Body of pancreas (tissue), 4 donors: ENCODE results near the gene FBXL7. TPM values are rescaled to one million over a fixed set of nuclear protein-coding genes. Genes with fewer than 3 reads are reported as not detected.

Experiments
- ATAC-seq: fragments of 150-250 bp; one replicate; pipeline ENCODE4 v1.9.1; 2016
- DNase-seq, 4 donors: peaks; one replicate each; pipeline ENCODE4 v3.0.0-alpha.2; 2019
- H3K27ac ChIP-seq, 4 donors: fragments of 200-600 bp; sonication (generic); 1 replicate in 3 of 4; 2 replicates in 1 of 4; pipeline versions ENCODE4 v1.5.1 to v1.6.1; 2016 to 2019; ENCODE audit warnings: mild to moderate bottlenecking in 1 of 4, mixed read lengths in 1 of 4, moderate library complexity in 1 of 4
- H3K27me3 ChIP-seq, 2 donors: fragments of 200-600 bp; sonication (generic); one replicate each; pipeline ENCODE4 v1.6.0; 2016; ENCODE audit warnings: mild to moderate bottlenecking in 1 of 2
- H3K36me3 ChIP-seq, 2 donors: fragments of 200-600 bp; sonication (generic); replicated peaks in 1 of 2; 2 replicates each; pipeline ENCODE4 v1.5.1; 2016; ENCODE audit warnings: low read depth in 2 of 2; ENCODE audit not compliant: insufficient read depth in 1 of 2
- H3K4me1 ChIP-seq: fragments of 200-600 bp; sonication (generic); one replicate; pipeline ENCODE4 v1.6.0; 2016
- H3K4me3 ChIP-seq, 2 donors: fragments of 200-600 bp; sonication (generic); 1 replicate in 1 of 2; 2 replicates in 1 of 2; pipeline ENCODE4 v1.5.1; 2016 to 2019
- H3K9me3 ChIP-seq, 3 donors: fragments of 200-600 bp; sonication (generic); 1 replicate in 2 of 3; 2 replicates in 1 of 3; pipeline ENCODE4 v1.5.1; 2016
- POLR2A ChIP-seq, 3 donors: fragments of 450-650 bp; IDR thresholded peaks; one replicate each; pipeline ENCODE4 v1.6.1; 2016; ENCODE audit warnings: antibody characterized with exemption in 3 of 3, mild to moderate bottlenecking in 2 of 3
- WGBS, 2 donors: methylation state at CpG; one replicate each; pipeline ENCODE4 v1.1.5; 2017; 5-methylcytosine and 5-hydroxymethylcytosine counted together
- intact Hi-C: fragments of 100-400 bp; cut with DNase I; formaldehyde crosslinking; loops from one replicate; pipeline ENCODE4 v1.15.1; 2023
- total RNA-seq, 2 donors: library from RNA; depleted of rRNA; stranded (reverse); fragments of >200 nt; gene quantifications; one replicate each; pipeline ENCODE4 v1.1.0, GENCODE V29; 2016
- TF ChIP-seq, protein P1 (sequence below), 7 experiments: fragments of 450-650 bp in 4 of 7; fragments of 200-600 bp in 3 of 7; sonication (generic) in 3 of 7; IDR thresholded peaks; one replicate each; pipeline ENCODE4 v1.5.1; 2016 to 2019; ENCODE audit warnings: antibody characterized with exemption in 7 of 7

FBXL7 gene
- total RNA-seq, 2 donors from 2014 or later: 3.1 to 4.0 TPM

DNA sequence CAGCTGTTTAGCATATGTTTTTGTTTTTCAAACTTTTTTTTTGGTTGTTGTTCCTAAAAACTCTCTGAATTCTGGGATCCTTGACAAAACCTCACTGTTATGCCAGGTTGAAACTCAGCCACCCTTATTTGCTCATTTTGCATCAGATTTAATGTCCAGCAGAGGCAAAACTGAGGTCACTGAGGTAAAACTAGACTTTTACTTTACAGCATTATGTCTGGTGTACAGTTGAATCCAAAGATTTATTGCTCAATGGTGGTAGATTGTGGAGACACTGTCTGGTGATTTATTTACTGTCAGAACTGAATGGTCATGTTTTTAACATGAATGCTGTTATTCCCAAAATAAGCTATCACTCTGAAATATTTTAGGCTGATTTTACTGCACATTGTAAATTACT, 87.9 kb downstream of the FBXL7 start:
- no peak for TF ChIP-seq POLR2A (IDR thresholded peaks at IDR 0.05)
- TF ChIP-seq, protein P1, sequence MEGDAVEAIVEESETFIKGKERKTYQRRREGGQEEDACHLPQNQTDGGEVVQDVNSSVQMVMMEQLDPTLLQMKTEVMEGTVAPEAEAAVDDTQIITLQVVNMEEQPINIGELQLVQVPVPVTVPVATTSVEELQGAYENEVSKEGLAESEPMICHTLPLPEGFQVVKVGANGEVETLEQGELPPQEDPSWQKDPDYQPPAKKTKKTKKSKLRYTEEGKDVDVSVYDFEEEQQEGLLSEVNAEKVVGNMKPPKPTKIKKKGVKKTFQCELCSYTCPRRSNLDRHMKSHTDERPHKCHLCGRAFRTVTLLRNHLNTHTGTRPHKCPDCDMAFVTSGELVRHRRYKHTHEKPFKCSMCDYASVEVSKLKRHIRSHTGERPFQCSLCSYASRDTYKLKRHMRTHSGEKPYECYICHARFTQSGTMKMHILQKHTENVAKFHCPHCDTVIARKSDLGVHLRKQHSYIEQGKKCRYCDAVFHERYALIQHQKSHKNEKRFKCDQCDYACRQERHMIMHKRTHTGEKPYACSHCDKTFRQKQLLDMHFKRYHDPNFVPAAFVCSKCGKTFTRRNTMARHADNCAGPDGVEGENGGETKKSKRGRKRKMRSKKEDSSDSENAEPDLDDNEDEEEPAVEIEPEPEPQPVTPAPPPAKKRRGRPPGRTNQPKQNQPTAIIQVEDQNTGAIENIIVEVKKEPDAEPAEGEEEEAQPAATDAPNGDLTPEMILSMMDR (IDR thresholded peaks at IDR 0.05): no peak
- DNase-seq: no peak
- no peaks in the 10 kb centered on the region for H3K9me3 ChIP-seq
- H3K4me3 ChIP-seq: no peak overlapping the region
- H3K4me1 ChIP-seq: no peaks in the 10 kb centered on the region
- no peaks in the 10 kb centered on the region for H3K36me3 ChIP-seq
- H3K27ac ChIP-seq: no peak overlapping the region
- H3K27me3 ChIP-seq: no peaks in the 10 kb centered on the region
- no peak for ATAC-seq
- intact Hi-C loops: no loop called here

DNA sequence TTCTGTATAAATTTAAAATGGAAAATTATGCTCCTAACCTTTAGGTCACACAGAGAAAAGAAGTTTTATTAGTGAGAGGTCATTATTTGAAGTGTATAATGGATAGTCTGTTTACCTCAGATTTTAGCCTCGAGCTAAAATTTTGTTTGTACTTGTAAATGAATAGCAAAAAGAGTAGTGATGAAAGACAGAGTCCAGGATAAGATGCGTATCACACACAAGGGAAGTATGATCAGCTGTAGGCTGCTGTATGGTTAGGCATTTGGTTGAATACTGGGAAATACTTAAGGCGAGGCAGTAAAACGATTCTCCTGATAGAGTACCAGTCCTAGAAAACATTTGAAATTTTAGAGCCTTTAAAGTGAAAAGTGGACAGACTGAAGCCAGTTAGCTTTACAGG, 92.7 kb downstream of the FBXL7 start:
- Histone ChIP-seq H3K9me3 (no peaks in the 10 kb centered on the region), H3K36me3 (no peaks in the 10 kb centered on the region), H3K4me3 (no peak overlapping the region), H3K4me1 (no peaks in the 10 kb centered on the region), H3K27ac (no peak overlapping the region), H3K27me3 (no peaks in the 10 kb centered on the region)
- no peak for TF ChIP-seq POLR2A (IDR thresholded peaks at IDR 0.05)
- TF ChIP-seq, protein P1 (IDR thresholded peaks at IDR 0.05): no peak
- intact Hi-C loops: no loop called here
- ATAC-seq (no peak), DNase-seq (no peak)
- 43 to 46% methylated on average over 4 of the region's 4 CpGs for WGBS, 2 donors

GRCh38 chr5:15594977-15595568, 95.1 kb downstream of the FBXL7 start:
- H3K36me3 ChIP-seq: no peaks in the 10 kb centered on the region
- no peaks in the 10 kb centered on the region for H3K27me3 ChIP-seq
- TF ChIP-seq, protein P1 (IDR thresholded peaks at IDR 0.05): no peak
- TF ChIP-seq POLR2A (IDR thresholded peaks at IDR 0.05): no peak
- H3K4me1 ChIP-seq: no peaks in the 10 kb centered on the region
- ATAC-seq (no peak), DNase-seq (no peak)
- intact Hi-C loops: no loop called here
- H3K4me3 ChIP-seq: no peak overlapping the region
- WGBS, 2 donors: 49 to 54% methylated on average over 7 of the region's 7 CpGs
- no peaks in the 10 kb centered on the region for H3K9me3 ChIP-seq
- H3K27ac ChIP-seq: no peak overlapping the region

GRCh38 chr5:15595929-15596328, 95.9 kb downstream of the FBXL7 start:
- intact Hi-C loops: no loop called here
- TF ChIP-seq, protein P1 (IDR thresholded peaks at IDR 0.05): no peak
- TF ChIP-seq POLR2A (IDR thresholded peaks at IDR 0.05): no peak
- Histone ChIP-seq H3K36me3 (no peaks in the 10 kb centered on the region), H3K4me1 (no peaks in the 10 kb centered on the region), H3K27ac (no peak overlapping the region), H3K9me3 (no peaks in the 10 kb centered on the region), H3K27me3 (no peaks in the 10 kb centered on the region), H3K4me3 (no peak overlapping the region)
- 55 to 81% methylated on average over 3 of the region's 3 CpGs for WGBS, 2 donors
- no peak for ATAC-seq
- no peak for DNase-seq

DNA sequence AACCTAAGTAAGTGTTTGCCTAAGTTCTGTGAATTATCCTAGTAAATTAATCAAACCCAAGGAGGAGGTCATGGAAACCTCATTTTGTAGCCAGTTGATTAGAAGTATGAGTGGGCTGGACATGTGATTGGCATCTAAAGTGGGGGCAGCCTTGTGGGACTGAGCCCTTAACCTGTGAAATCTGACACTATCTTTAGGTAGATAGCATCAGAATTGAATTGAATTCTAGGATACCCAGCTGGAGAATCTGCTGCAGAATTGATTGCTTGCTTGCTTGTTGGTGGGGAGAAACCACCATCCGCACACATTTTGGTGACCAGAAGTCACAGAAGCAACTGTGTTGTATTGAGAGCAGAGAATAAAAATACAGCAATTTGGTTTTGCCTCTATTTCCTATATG, 97.0 kb downstream of the FBXL7 start:
- no peak overlapping the region for H3K4me3 ChIP-seq
- no peaks in the 10 kb centered on the region for H3K36me3 ChIP-seq
- no peaks in the 10 kb centered on the region for H3K27me3 ChIP-seq
- DNase-seq: no peak
- intact Hi-C loops: no loop called here
- no peaks in the 10 kb centered on the region for H3K9me3 ChIP-seq
- no peaks in the 10 kb centered on the region for H3K4me1 ChIP-seq
- no peak overlapping the region for H3K27ac ChIP-seq
- TF ChIP-seq, protein P1 (IDR thresholded peaks at IDR 0.05): no peak
- no peak for TF ChIP-seq POLR2A (IDR thresholded peaks at IDR 0.05)
- WGBS, 2 donors: 63 to 71% methylated on average over 1 of the region's 1 CpG
- ATAC-seq: no peak
